Measurements from ENCODE around the gene CDYL2.
"Not testable (repeated sequence)": the region's sequence is repeated elsewhere in the genome, so short reads cannot be mapped to it uniquely, and the experiment has no call there.

- not testable (repeated sequence) for TF ChIP-seq EZH2 (IDR thresholded peaks at IDR 0.05; ENCODE audit: insufficient read depth, low read length)
- TF ChIP-seq, protein P1, sequence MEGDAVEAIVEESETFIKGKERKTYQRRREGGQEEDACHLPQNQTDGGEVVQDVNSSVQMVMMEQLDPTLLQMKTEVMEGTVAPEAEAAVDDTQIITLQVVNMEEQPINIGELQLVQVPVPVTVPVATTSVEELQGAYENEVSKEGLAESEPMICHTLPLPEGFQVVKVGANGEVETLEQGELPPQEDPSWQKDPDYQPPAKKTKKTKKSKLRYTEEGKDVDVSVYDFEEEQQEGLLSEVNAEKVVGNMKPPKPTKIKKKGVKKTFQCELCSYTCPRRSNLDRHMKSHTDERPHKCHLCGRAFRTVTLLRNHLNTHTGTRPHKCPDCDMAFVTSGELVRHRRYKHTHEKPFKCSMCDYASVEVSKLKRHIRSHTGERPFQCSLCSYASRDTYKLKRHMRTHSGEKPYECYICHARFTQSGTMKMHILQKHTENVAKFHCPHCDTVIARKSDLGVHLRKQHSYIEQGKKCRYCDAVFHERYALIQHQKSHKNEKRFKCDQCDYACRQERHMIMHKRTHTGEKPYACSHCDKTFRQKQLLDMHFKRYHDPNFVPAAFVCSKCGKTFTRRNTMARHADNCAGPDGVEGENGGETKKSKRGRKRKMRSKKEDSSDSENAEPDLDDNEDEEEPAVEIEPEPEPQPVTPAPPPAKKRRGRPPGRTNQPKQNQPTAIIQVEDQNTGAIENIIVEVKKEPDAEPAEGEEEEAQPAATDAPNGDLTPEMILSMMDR (IDR thresholded peaks at IDR 0.05; ENCODE audit: insufficient read depth, low read depth, low read length): not testable (repeated sequence)
These were observed 10.9 kb upstream of the CDYL2 start for GRCh38 chr16:80815278-80815677.
